Stimulated activated CD4-positive, alpha-beta T cell treated with anti-CD3 and anti-CD28 coated beads, TNF-alpha, amount 100 ng/mL, for 24 hours (primary cell): ENCODE results near the gene MAPKAPK2.

Source experiments
- DNase-seq, 3 experiments: peaks; one replicate each; pipeline ENCODE4 v3.0.0-alpha.2; 2020; ENCODE audit warnings: low read depth in 3 of 3

MAPKAPK2 gene

GRCh38 chr1:206683313-206683712, 1.4 kb upstream of the MAPKAPK2 start:
- DNase-seq, result no peak

GRCh38 chr1:206684003-206684402, 702 bp upstream of the MAPKAPK2 start:
- DNase-seq, result no peak

GRCh38 chr1:206685334-206685768, 646 bp downstream of the MAPKAPK2 start:
- peak in 2 of 3 experiments; percentile 9 to 34 for DNase-seq

- DNase-seq, result peak in 2 of 3 experiments; percentile 15 to 42
Measured at GRCh38 chr1:206685769-206686477, 1.2 kb downstream of the MAPKAPK2 start.

GRCh38 chr1:206686478-206687249, 2.0 kb downstream of the MAPKAPK2 start:
- no peak for DNase-seq

- no peak for DNase-seq
Measured at GRCh38 chr1:206687251-206687914, 2.7 kb downstream of the MAPKAPK2 start.

GRCh38 chr1:206687915-206688442, 3.3 kb downstream of the MAPKAPK2 start:
- no peak for DNase-seq

- DNase-seq, result no peak
Measured at GRCh38 chr1:206690516-206690915, 5.8 kb downstream of the MAPKAPK2 start.

GRCh38 chr1:206691604-206692003, 6.9 kb downstream of the MAPKAPK2 start:
- no peak for DNase-seq

GRCh38 chr1:206693029-206693428, 8.3 kb downstream of the MAPKAPK2 start:
- DNase-seq, result no peak

GRCh38 chr1:206693592-206693991, 8.9 kb downstream of the MAPKAPK2 start:
- no peak for DNase-seq

- no peak for DNase-seq
Measured at GRCh38 chr1:206694171-206695124, 9.7 kb downstream of the MAPKAPK2 start.

- DNase-seq, result no peak
Measured at GRCh38 chr1:206695733-206696132, 11.0 kb downstream of the MAPKAPK2 start.

- DNase-seq, result no peak
Measured at GRCh38 chr1:206696812-206697585, 12.3 kb downstream of the MAPKAPK2 start.

GRCh38 chr1:206698011-206698410, 13.3 kb downstream of the MAPKAPK2 start:
- no peak for DNase-seq

- DNase-seq, result no peak
Measured at GRCh38 chr1:206699000-206699586, 14.4 kb downstream of the MAPKAPK2 start.

- no peak for DNase-seq
Measured at GRCh38 chr1:206699626-206700025, 14.9 kb downstream of the MAPKAPK2 start.

- no peak for DNase-seq
Measured at GRCh38 chr1:206700445-206701036, 15.8 kb downstream of the MAPKAPK2 start.

GRCh38 chr1:206702260-206702659, 17.6 kb downstream of the MAPKAPK2 start:
- DNase-seq, result no peak

- no peak for DNase-seq
Measured at GRCh38 chr1:206702803-206703202, 18.1 kb downstream of the MAPKAPK2 start.
